K562 (cell line): ENCODE measurements around the gene PTK7. TPM values are rescaled to one million over a fixed set of nuclear protein-coding genes. Genes with fewer than 3 reads are reported as not detected.

ENCODE experiments used
- ELF1 ChIP-seq: fragments of 200-800 bp; sonication (Bioruptor generic); IDR thresholded peaks from 2 replicates; pipeline ENCODE4 v1.6.1; 2016; ENCODE audit warnings: missing genetic modification characterization, missing compliant biosample characterization
- ESRRA ChIP-seq: fragments of 450-650 bp; IDR thresholded peaks from 2 replicates; pipeline ENCODE4 v1.6.1; 2014; ENCODE audit warnings: low read depth, mild to moderate bottlenecking, moderate library complexity, borderline replicate concordance
- GTF2F1 ChIP-seq: IDR thresholded peaks from 2 replicates; pipeline ENCODE4 v1.6.1; 2011; ENCODE audit warnings: low read depth, low read length, improper control_type of control experiment
- NFIC ChIP-seq: fragments of 450-650 bp; IDR thresholded peaks from 2 replicates; pipeline ENCODE4 v1.6.1; 2017; ENCODE audit warnings: mild to moderate bottlenecking, inconsistent platforms
- POLR3A ChIP-seq: IDR thresholded peaks from 2 replicates; pipeline ENCODE4 v1.6.1; 2011; ENCODE audit warnings: borderline replicate concordance, mild to moderate bottlenecking, moderate library complexity; ENCODE audit not compliant: insufficient read length, insufficient read depth; ENCODE audit errors: extremely low read depth
- PRMT5 ChIP-seq: sonication (generic); formaldehyde crosslinking; IDR thresholded peaks from 2 replicates; pipeline ENCODE4 v1.5.0; 2020; ENCODE audit warnings: missing genetic modification reagents
- PURB ChIP-seq: sonication (generic); formaldehyde crosslinking; IDR thresholded peaks from 2 replicates; pipeline ENCODE4 v1.9.0; 2021; ENCODE audit warnings: low read depth, mild to moderate bottlenecking, missing genetic modification reagents
- RAD21 ChIP-seq, 2 experiments: fragments of 250-450 bp in 1 of 2; fragments of 450-650 bp in 1 of 2; sonication (Bioruptor Pico) in 1 of 2; formaldehyde crosslinking in 1 of 2; IDR thresholded peaks in 1 of 2; conservative IDR thresholded peaks in 1 of 2; 2 replicates each; pipeline versions ENCODE4 v1.4.0 to v1.8.0; 2020 to 2022; ENCODE audit warnings: mild to moderate bottlenecking in 2 of 2, moderate library complexity in 1 of 2
- RB1 ChIP-seq: fragments of 450-650 bp; IDR thresholded peaks from 2 replicates; pipeline ENCODE4 v1.6.1; 2017; ENCODE audit warnings: low read depth, mild to moderate bottlenecking
- TOE1 ChIP-seq, 2 experiments: fragments of 450-650 bp in 1 of 2; sonication (generic) in 1 of 2; formaldehyde crosslinking in 1 of 2; IDR thresholded peaks; 2 replicates each; pipeline versions ENCODE4 v1.7.1 to v1.8.0; 2016 to 2022; ENCODE audit warnings: borderline replicate concordance in 2 of 2, mild to moderate bottlenecking in 2 of 2, antibody characterized with exemption in 1 of 2, inconsistent platforms in 1 of 2, low read depth in 1 of 2, missing genetic modification reagents in 1 of 2, moderate library complexity in 1 of 2
- ZBTB1 ChIP-seq: sonication (generic); formaldehyde crosslinking; IDR thresholded peaks from 2 replicates; pipeline ENCODE4 v1.8.1; 2023; ENCODE audit warnings: missing genetic modification reagents, low read depth, mild to moderate bottlenecking, borderline replicate concordance
- ZNF384 ChIP-seq: IDR thresholded peaks from 2 replicates; pipeline ENCODE4 v1.6.1; 2012; ENCODE audit warnings: low read depth, low read length, improper control_type of control experiment
- polyA plus RNA-seq, 8 experiments: library from polyadenylated mRNA; depleted of rRNA in 4 of 8; stranded (reverse) in 5 of 8; unstranded in 3 of 8; fragments of >200 nt; fragmentation: Nextera tagmentation in 2 of 8; fragmentation: Illumina TruSeq in 1 of 8; extraction: Ambion mirVana in 2 of 8; extraction: Trizol in 1 of 8; gene quantifications; 2 replicates each; pipeline versions ENCODE4 v1.2.1 to v1.2.3, GENCODE V29; 2011 to 2014; ENCODE audit warnings: inconsistent platforms in 1 of 8, missing spikeins in 1 of 8
- total RNA-seq, 7 experiments: library from RNA; depleted of rRNA in 6 of 7; stranded (reverse); fragments of >200 nt in 6 of 7; fragmentation: Illumina TruSeq in 2 of 7; extraction: Trizol in 2 of 7; gene quantifications; 2 replicates each; pipeline versions ENCODE4 v1.2.1 to v1.2.3, GENCODE V29; 2011 to 2021; ENCODE audit warnings: low replicate concordance in 1 of 7
- TF ChIP-seq, protein P1 (sequence below): fragments of 450-650 bp; IDR thresholded peaks from 2 replicates; pipeline ENCODE4 v1.6.1; 2014; ENCODE audit warnings: low read depth, mild to moderate bottlenecking, moderate library complexity, borderline replicate concordance
- TF ChIP-seq, protein P2 (sequence below), 2 experiments: fragments of 450-650 bp; formaldehyde crosslinking in 1 of 2; IDR thresholded peaks; 2 replicates each; pipeline versions ENCODE4 v1.4.0 to v1.6.1; 2014 to 2020; ENCODE audit warnings: mild to moderate bottlenecking in 2 of 2, borderline replicate concordance in 1 of 2, low read depth in 1 of 2

PTK7 gene
- total and polyA plus RNA-seq, 9 of the 15 experiments (the other 6 are each of a cell fraction or from before 2014, with no cell fraction given), result 0.20 to 6.8 (median 4.2) TPM

DNA sequence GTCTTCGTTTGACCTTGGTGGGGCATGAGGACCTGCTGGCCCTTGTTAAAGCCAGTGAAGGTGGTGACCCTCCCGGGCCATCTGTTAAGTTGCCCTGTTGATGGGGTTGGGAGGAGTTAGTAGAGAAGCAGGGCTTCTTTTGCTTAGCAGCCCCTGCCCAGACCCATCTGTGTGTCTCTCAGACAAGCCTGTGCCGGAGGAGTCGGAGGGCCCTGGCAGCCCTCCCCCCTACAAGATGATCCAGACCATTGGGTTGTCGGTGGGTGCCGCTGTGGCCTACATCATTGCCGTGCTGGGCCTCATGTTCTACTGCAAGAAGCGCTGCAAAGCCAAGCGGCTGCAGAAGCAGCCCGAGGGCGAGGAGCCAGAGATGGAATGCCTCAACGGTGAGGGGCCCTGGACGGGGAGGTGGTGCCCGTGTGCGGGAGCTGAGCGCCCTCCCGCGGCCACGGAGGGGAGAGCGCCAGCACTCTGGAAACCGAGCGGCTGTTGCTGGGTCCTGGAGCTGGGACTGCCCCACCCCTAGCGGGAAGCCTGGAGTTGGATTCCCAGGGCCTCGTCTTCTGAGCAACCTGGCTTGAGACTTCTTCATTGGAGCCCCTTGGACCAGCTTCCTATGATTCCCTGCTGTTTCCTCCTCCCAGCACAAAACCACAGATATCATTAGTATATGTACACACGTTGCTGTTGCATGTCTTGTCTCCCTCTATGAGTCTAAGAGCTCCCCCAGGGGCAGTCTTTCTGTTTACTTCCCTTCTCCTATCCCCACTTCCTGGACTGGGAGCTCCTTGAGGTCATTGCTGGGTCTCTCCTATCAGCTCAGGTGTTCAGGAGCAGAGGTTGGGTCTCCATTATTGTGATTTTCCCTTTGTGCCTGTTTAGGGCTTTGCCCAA is 67.4 kb downstream of the PTK7 start (continued):
- TF ChIP-seq, protein P1, sequence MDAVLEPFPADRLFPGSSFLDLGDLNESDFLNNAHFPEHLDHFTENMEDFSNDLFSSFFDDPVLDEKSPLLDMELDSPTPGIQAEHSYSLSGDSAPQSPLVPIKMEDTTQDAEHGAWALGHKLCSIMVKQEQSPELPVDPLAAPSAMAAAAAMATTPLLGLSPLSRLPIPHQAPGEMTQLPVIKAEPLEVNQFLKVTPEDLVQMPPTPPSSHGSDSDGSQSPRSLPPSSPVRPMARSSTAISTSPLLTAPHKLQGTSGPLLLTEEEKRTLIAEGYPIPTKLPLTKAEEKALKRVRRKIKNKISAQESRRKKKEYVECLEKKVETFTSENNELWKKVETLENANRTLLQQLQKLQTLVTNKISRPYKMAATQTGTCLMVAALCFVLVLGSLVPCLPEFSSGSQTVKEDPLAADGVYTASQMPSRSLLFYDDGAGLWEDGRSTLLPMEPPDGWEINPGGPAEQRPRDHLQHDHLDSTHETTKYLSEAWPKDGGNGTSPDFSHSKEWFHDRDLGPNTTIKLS, result no peak
- peak; percentile 99 to 100 for TF ChIP-seq RAD21 (CRISPR knock-in tag; conservative IDR thresholded peaks at IDR 0.05 in 1 of 2, IDR thresholded peaks at IDR 0.05 in 1 of 2)
- TF ChIP-seq ELF1, result peak; percentile 82
- no peak for TF ChIP-seq PURB
- TF ChIP-seq, protein P2, sequence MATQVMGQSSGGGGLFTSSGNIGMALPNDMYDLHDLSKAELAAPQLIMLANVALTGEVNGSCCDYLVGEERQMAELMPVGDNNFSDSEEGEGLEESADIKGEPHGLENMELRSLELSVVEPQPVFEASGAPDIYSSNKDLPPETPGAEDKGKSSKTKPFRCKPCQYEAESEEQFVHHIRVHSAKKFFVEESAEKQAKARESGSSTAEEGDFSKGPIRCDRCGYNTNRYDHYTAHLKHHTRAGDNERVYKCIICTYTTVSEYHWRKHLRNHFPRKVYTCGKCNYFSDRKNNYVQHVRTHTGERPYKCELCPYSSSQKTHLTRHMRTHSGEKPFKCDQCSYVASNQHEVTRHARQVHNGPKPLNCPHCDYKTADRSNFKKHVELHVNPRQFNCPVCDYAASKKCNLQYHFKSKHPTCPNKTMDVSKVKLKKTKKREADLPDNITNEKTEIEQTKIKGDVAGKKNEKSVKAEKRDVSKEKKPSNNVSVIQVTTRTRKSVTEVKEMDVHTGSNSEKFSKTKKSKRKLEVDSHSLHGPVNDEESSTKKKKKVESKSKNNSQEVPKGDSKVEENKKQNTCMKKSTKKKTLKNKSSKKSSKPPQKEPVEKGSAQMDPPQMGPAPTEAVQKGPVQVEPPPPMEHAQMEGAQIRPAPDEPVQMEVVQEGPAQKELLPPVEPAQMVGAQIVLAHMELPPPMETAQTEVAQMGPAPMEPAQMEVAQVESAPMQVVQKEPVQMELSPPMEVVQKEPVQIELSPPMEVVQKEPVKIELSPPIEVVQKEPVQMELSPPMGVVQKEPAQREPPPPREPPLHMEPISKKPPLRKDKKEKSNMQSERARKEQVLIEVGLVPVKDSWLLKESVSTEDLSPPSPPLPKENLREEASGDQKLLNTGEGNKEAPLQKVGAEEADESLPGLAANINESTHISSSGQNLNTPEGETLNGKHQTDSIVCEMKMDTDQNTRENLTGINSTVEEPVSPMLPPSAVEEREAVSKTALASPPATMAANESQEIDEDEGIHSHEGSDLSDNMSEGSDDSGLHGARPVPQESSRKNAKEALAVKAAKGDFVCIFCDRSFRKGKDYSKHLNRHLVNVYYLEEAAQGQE (IDR thresholded peaks at IDR 0.05; ENCODE audit: borderline replicate concordance), result peak; percentile 96
- TF ChIP-seq, protein P2 (CRISPR knock-in tag; IDR thresholded peaks at IDR 0.05; ENCODE audit: low read depth), result 0 out of 2 replicates have a peak, but pooled peaks have one; percentile 27
- TF ChIP-seq ZNF384, result peak; percentile 76; the same call in 1 of the 2 replicates
- no peak for TF ChIP-seq ZBTB1 (CRISPR knock-in tag)
- peak; percentile 45; the same call in 1 of the 2 replicates for TF ChIP-seq TOE1 (IDR thresholded peaks at IDR 0.05; ENCODE audit: borderline replicate concordance)
- TF ChIP-seq TOE1 (CRISPR knock-in tag; IDR thresholded peaks at IDR 0.05; ENCODE audit: borderline replicate concordance, low read depth), result peak; percentile 89; the same call in 1 of the 2 replicates
- TF ChIP-seq GTF2F1, result no peak
- TF ChIP-seq ESRRA, result peak; percentile 59
- TF ChIP-seq PRMT5 (CRISPR knock-in tag), result 0 out of 2 replicates have a peak, but pooled peaks have one; percentile 16
- TF ChIP-seq RB1, result peak; percentile 96
- TF ChIP-seq NFIC, result peak; percentile 52
- no peak for TF ChIP-seq POLR3A
